Lower lobe of right lung (tissue), 2 donors: ENCODE measurements around the gene TMEM229B. TPM values are rescaled to one million over a fixed set of nuclear protein-coding genes. Genes with fewer than 3 reads are reported as not detected.

Experiments
- ATAC-seq, 2 donors: fragments of 200-7000 bp; cut with Tn5 transposase; one replicate each; pipeline ENCODE4 v1.9.1; 2020 to 2022; ENCODE audit warnings: mild to moderate bottlenecking in 2 of 2, moderate library complexity in 2 of 2
- DNase-seq: peaks from one replicate; pipeline ENCODE4 v3.0.0-alpha.2; 2020
- H3K27ac ChIP-seq: fragments of 200-600 bp; one replicate; pipeline ENCODE4 v1.8.0; 2022
- H3K27me3 ChIP-seq: fragments of 200-600 bp; one replicate; pipeline ENCODE4 v1.8.0; 2022; ENCODE audit warnings: low read depth
- H3K36me3 ChIP-seq: fragments of 200-600 bp; one replicate; pipeline ENCODE4 v1.8.0; 2022; ENCODE audit warnings: mild to moderate bottlenecking
- H3K4me1 ChIP-seq: fragments of 200-600 bp; one replicate; pipeline ENCODE4 v1.8.0; 2022
- H3K4me3 ChIP-seq: fragments of 200-600 bp; one replicate; pipeline ENCODE4 v1.8.0; 2022; ENCODE audit warnings: mild to moderate bottlenecking
- H3K9me3 ChIP-seq: fragments of 200-600 bp; one replicate; pipeline ENCODE4 v1.8.0; 2022
- CTCF ChIP-seq: fragments of 200-600 bp; IDR thresholded peaks from one replicate; pipeline ENCODE4 v1.8.0; 2022; ENCODE audit warnings: antibody characterized with exemption, mild to moderate bottlenecking
- intact Hi-C: fragments of 100-400 bp; cut with DNase I; formaldehyde crosslinking; loops from one replicate; pipeline ENCODE4 v1.11.0; 2022
- total RNA-seq: library from RNA; stranded (reverse); fragmentation: NEBNext Ultra II Directional; extraction: Animal tissue kit (Norgen Biotek cat#: 25700); gene quantifications from one replicate; pipeline ENCODE4 v1.2.1, GENCODE V29; 2021
- donor health status: DM: no; HTN: yes; CAD: no; lungs with severe emphysema.

TMEM229B gene
- total RNA-seq, 1 donor from 2014 or later = 6.4 TPM

DNA sequence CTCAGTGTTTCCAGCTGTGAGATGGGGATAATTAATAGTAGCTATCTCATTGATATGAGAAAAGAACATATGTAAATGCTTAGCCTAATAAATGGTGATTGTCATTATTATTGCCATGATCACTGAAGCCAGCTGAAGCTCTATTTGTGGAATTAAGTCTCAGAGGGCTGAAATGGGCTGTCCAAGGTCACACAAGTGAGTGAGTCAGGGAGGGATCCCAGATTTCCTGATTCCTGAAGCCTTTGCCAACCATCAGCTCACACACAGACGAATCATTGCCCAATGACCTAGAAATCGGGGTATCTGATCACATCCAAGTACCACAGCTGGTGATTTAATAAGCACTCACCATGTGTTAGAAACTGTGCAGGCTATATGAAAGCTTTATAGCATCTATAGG, 21.6 kb upstream of the TMEM229B start:
- ATAC-seq (no peak), DNase-seq (no peak)
- no peaks in the 10 kb centered on the region for H3K27me3 ChIP-seq
- no peaks in the 10 kb centered on the region for H3K9me3 ChIP-seq
- no peak overlapping the region for H3K27ac ChIP-seq
- intact Hi-C loops = no loop called here
- H3K4me3 ChIP-seq = no peak overlapping the region
- no peak for TF ChIP-seq CTCF
- peaks cover 8% of the 10 kb centered on the region for H3K4me1 ChIP-seq
- H3K36me3 ChIP-seq = no peaks in the 10 kb centered on the region

GRCh38 chr14:67508956-67509355, 20.4 kb upstream of the TMEM229B start:
- no peak for DNase-seq
- H3K27me3 ChIP-seq = no peaks in the 10 kb centered on the region
- TF ChIP-seq CTCF = no peak
- H3K27ac ChIP-seq = no peak overlapping the region
- no peaks in the 10 kb centered on the region for H3K9me3 ChIP-seq
- ATAC-seq = no peak
- no peaks in the 10 kb centered on the region for H3K36me3 ChIP-seq
- intact Hi-C loops = no loop called here
- H3K4me1 ChIP-seq = peaks cover 1% of the 10 kb centered on the region
- H3K4me3 ChIP-seq = no peak overlapping the region

DNA sequence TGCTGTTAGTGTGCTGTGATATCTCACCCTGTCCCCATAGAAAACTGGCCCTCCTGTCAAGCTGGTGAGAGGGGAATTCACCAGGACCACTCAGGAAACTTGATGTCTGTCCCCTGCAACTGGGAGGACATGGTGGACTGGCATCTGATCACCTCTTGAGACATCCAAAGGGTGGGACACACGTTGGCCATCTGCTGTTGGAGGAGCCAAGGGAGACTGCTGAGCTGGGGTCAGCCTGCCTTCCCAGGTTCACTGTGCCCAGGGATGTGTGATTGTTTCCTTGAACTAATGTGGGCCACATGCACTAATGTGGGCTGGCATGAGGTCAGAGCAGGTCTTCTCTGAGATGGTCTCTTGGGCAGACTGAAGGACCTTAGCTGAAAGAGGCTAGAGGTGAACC, 16.7 kb upstream of the TMEM229B start:
- Histone ChIP-seq H3K27me3 (no peaks in the 10 kb centered on the region), H3K4me3 (no peak overlapping the region), H3K36me3 (no peaks in the 10 kb centered on the region), H3K9me3 (no peaks in the 10 kb centered on the region), H3K27ac (no peak overlapping the region), H3K4me1 (no peaks in the 10 kb centered on the region)
- no peak for DNase-seq
- no peak for ATAC-seq
- intact Hi-C loops = no loop called here
- no peak for TF ChIP-seq CTCF

GRCh38 chr14:67503331-67503730, 14.8 kb upstream of the TMEM229B start:
- H3K27ac ChIP-seq = no peak overlapping the region
- ATAC-seq = no peak
- no peak overlapping the region for H3K4me3 ChIP-seq
- DNase-seq = no peak
- no peaks in the 10 kb centered on the region for H3K9me3 ChIP-seq
- intact Hi-C loops = no loop called here
- no peaks in the 10 kb centered on the region for H3K27me3 ChIP-seq
- H3K4me1 ChIP-seq = no peaks in the 10 kb centered on the region
- no peak for TF ChIP-seq CTCF
- no peaks in the 10 kb centered on the region for H3K36me3 ChIP-seq

DNA sequence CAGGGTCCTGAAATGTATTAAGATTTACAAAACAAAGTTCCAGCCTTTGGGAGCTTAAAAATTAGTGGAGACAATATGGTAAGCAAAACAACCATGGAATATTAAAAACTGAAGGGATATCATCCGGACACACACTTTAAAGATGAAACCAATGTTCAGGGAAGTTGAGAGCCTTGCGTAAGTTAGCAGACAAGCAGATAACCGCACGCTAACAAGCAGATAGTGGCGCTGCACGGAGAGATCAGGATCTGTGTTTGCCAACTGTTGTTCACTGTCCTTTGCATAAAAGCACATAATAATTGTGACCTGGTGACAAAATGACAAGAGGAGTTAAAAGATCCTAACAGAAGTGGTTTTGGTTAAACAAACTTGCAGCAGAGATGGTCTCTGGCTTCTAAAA, 14.3 kb upstream of the TMEM229B start:
- intact Hi-C loops = no loop called here
- Histone ChIP-seq H3K4me1 (no peaks in the 10 kb centered on the region), H3K27ac (no peak overlapping the region), H3K36me3 (no peaks in the 10 kb centered on the region), H3K4me3 (no peak overlapping the region), H3K27me3 (no peaks in the 10 kb centered on the region), H3K9me3 (no peaks in the 10 kb centered on the region)
- no peak for DNase-seq
- no peak for ATAC-seq
- no peak for TF ChIP-seq CTCF

DNA sequence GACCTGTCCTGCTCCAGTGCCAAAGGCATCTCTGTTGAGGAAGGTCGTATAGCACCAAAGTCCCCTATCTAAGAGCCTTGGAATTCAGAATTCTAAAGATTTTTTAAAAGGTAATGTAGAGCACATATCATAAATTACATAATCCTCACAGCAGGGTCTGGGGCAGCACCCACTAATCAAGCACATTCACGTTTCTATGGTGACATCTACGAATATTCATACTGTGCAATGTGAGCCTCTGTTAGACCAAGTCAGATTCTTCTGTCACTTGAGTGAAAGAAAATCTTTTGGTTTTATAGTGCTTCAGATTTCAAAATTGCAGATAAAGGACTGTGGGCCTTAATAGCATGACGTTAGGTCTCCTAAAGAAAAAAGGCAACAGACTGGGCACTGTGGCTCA, 13.1 kb upstream of the TMEM229B start:
- Histone ChIP-seq H3K27me3 (no peaks in the 10 kb centered on the region), H3K4me1 (no peaks in the 10 kb centered on the region), H3K9me3 (no peaks in the 10 kb centered on the region), H3K36me3 (no peaks in the 10 kb centered on the region), H3K27ac (no peak overlapping the region), H3K4me3 (no peak overlapping the region)
- DNase-seq (no peak), ATAC-seq (no peak)
- no peak for TF ChIP-seq CTCF
- intact Hi-C loops = no loop called here
